H1 (cell line): ENCODE measurements around the gene PJA1.

ENCODE experiments used
- CTCF ChIP-seq, 3 experiments: IDR thresholded peaks; 1 replicate in 2 of 3; 2 replicates in 1 of 3; pipeline versions ENCODE4 v1.5.1 to v1.6.1; 2011; ENCODE audit warnings: low read length in 3 of 3, mild to moderate bottlenecking in 3 of 3, inconsistent platforms in 2 of 3, low read depth in 1 of 3, moderate library complexity in 1 of 3; ENCODE audit not compliant: insufficient read depth in 1 of 3; ENCODE audit errors: control extremely low read depth in 1 of 3
- RBBP5 ChIP-seq: IDR thresholded peaks from 2 replicates; pipeline ENCODE4 v1.7.1; 2012; ENCODE audit warnings: low read depth, mild to moderate bottlenecking, inconsistent platforms, low read length, moderate library complexity, borderline replicate concordance
- SRF ChIP-seq: IDR thresholded peaks from 2 replicates; pipeline ENCODE4 v1.6.1; 2011; ENCODE audit warnings: mild to moderate bottlenecking, low read depth, low read length, moderate library complexity
- ZNF274 ChIP-seq: IDR thresholded peaks from 2 replicates; pipeline ENCODE4 v1.7.0; 2012; ENCODE audit warnings: low read length, borderline replicate concordance; ENCODE audit errors: extremely low read depth
- TF ChIP-seq, protein P1 (sequence below): IDR thresholded peaks from 2 replicates; pipeline ENCODE4 v1.6.1; 2011; ENCODE audit warnings: low read depth, mild to moderate bottlenecking, low read length; ENCODE audit not compliant: insufficient read depth

DNA sequence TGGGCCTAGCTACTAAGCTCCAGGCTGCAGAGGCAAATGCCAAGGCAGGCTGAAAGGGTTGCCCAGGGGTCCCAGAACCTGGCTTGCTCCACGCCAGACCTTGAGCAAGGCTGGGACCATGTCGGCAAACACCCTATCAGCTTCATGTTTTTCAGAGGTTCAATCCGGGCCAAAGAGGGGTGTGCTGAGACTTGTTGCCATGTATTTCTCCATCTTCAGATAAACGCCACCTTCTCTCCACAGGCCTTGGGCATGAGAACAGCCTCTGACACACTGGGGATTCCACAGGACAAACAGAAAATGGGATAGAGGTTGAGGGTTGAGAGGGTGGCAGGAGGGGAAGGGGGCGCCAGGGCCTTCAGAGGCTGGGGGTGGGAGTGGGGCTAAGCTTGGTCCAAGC is 8.6 kb downstream of the PJA1 start:
- TF ChIP-seq SRF (no peak), ZNF274 (no peak), CTCF (IDR thresholded peaks at IDR 0.05; ENCODE audit: control extremely low read depth in 1 of 3, insufficient read depth in 1 of 3, low read depth in 1 of 3, low read length in 3 of 3) (no peak), RBBP5 (no peak)
- TF ChIP-seq, protein P1, sequence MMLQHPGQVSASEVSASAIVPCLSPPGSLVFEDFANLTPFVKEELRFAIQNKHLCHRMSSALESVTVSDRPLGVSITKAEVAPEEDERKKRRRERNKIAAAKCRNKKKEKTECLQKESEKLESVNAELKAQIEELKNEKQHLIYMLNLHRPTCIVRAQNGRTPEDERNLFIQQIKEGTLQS: no peak
